Stimulated activated CD4-positive, alpha-beta T cell treated with anti-CD3 and anti-CD28 coated beads, Interleukin-4, amount 100 ng/mL, for 48 hours (primary cell): ENCODE data around the gene MLN.

Source experiments
- DNase-seq, 2 donors: peaks; one replicate each; pipeline ENCODE4 v3.0.0-alpha.2; 2020; ENCODE audit warnings: low read depth in 2 of 2

MLN gene

DNA sequence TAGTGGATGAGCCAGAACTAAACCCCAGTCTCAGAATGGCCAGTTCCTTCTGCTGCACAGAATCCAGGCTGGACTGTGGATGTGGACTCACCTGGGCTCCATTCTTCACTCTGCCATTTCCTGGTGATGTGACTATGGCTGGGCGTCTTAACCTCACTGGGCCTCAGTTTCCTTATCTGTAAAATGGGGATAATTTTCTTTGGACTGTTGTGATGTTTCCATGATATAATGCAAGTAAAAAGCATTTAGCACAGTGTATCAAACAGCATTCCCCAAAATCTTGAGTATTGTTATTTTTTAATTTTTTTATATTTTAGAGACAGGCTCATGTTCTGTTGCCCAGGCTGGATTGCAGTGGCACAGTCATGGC is 51.2 kb downstream of the MLN start:
- DNase-seq, result no peak

DNA sequence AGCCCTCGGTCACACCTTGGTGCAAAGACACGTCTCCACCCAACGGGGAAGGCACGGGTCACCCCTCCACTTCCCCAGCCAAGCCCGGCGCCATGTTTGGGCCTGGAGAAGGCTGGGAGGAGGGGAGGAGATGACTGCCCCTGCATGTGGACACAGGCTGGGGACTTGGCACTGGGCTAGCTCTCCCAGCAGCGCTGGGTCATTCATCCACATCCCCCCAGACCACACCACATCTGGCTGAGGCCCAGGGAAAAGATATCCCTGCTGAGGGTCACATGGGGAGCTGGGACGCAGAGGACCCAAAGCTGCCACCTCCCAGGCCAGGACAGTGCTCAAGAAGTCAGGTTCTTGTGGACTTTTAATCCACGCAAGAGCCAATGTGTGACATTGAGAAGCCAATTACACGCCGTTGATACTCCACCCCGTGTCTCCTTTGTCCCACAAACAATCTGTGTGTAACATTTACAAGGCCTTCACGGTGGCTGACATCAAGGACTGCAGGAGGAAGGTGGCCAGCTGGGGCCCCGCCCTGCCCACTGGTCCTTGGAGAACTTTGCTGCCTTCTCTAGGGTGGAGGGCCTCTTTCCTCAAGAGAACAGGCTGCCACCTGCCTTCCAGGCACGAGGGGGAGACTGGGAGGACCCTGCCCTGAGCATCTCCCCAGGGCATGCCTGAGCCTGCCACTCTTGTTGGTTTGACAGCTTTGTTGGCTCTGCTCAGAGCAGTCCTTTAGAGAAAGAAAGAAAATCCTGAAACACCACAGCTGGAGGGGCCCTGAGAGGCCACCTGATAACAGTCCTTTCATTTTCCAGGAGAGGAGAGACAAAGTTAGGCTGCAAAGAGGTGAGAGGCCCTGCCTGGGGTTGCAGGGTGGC is 51.8 kb downstream of the MLN start:
- DNase-seq, result no peak

DNA sequence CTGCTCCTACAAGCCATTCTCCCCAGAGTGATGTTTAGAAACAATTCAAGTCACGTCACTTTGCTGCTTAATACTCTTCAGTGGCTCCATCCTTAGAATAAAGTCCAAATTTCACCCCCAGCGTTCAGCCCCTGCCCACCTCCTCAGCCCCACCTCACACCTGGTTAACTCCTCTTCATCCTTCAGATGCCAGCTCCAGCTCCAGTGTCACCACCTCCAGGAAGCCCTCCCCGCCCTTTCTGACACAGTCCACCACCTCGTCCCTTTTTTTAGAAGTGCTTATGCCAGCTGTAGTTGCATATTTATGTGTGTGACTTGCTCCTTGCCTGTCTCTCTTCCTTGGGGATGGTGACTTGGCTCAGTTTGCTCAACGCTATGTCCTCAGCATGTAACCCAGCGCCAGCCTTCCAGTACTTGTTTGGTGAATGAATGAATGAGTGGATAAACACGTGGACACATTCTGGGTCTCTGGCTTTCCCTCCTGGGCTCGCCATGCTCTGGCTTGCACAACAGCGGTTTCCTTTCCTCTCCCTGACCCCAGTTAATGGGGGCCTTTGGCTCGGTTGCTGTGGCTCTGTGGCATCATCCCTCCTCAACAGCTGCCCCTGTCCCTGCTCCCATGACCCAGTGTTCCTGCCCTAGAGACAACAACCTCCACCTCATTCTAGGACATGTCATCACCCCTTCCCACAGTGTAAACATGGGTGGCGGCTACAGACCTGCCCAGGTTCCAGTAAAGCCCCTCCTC is 53.4 kb downstream of the MLN start:
- DNase-seq, result no peak

DNA sequence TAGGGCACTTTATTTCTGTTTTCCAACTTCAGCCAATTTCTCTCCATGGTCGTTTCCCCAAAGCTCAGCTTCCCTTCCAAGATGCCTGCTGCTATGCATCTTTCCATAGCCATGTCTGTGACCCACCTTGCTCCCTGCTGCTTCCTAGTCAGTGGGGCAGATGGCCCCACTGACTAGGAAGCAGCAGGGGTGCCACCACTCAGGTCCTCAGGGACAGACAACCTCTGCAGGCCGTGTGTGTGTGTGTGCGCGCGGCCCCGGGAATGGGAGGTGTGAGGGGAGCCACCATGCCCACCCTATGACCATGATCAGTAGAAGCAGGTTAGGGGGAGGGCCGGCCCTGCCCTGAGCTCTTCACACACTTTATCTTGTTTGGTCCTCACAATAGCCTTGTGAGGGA is 54.4 kb downstream of the MLN start:
- DNase-seq, result no peak

DNA sequence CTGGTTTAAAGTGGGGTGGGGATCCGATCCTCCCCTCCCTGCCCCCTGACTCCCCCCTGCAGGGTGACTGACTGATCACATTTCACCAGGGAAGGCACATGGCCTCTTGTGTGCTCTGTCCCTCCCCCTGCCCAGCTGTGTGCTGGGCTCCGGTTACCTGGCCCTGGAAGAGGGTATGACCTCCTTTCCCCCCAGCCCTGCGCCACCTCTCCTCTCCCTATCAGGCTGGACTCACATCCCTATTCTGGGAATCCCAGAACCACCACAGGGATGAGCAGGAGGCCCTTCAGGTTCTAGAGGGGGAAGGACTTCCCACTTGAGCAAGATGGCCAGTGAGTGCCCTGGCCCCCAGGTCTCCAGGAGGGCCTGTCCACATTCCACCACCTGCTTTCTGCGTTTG is 55.0 kb downstream of the MLN start:
- DNase-seq, result no peak

DNA sequence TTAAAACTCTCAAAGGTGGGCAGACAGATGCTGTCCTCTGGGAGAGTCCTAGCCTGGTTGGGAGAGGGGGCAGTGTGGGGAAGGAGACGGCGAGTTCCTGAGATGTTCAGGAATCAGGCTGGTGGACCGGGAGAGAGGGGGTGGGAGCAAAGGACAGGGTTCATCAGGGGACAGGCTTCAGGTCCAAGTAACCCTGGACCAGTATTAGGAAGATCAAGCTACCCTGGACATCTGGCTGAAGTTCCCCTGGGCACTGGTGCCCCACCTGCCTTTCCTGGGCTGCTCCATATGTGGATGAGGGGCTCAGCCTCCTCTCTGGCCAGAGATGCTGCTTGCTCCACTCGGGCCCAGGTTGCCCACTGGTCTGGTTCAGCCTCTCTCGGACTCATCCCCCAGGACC is 56.0 kb downstream of the MLN start:
- no peak for DNase-seq

DNA sequence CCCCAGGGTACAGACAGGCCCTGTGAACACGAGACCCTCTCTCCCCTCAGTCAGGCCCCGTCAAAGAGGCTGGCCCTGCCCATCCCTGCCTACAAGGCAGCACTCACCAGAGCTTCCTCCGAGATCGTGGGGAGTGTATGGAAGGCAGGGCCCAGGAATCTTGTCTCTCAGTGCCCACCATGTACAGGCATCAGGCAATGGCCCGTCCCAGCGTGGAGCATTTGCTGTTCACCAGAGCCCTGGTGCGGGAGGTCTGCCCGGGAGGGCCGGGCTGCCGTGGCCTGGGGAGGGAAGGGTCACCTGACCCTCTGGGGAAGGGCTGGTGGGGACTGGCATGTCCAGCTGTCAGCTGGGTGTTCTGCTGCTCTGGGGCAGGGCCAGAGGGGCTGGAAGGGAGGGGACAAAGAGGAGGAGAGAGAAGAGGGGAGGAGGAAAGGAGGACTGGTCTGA is 57.1 kb downstream of the MLN start, which contains the start of gene IP6K3:
Gene IP6K3, minus strand, starts transcription at position 255 of the 450 bp plus-strand sequence. CDS start 11,429 bp downstream, outside the sequence.
- no peak for DNase-seq

DNA sequence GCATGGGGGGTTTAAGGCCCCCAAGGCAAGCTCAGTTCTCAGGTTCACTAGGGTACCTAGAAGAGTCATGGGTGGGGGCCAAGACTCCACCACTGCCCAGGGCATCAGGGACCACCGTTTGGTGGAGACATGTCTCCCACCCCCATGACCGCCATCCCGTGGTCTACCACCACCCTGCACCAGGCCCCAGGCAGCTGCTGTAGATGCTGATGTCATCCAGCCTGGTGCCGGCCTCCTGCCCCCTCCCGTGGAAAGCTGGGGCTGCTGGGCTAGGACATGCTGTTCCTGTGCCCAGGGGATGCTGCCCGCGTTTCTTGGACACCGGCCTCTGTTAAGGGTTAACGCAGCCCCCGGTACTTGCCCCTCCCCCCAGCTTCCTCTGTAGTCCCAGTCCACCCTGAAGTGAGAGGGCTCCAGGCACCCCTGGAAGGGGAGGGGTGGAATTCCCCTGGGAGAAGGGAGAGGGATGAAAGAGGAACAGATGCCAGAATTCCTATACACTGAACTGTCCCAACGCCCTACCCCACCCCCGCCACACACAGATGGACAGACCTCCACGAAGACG is 57.7 kb downstream of the MLN start:
- DNase-seq, result no peak

DNA sequence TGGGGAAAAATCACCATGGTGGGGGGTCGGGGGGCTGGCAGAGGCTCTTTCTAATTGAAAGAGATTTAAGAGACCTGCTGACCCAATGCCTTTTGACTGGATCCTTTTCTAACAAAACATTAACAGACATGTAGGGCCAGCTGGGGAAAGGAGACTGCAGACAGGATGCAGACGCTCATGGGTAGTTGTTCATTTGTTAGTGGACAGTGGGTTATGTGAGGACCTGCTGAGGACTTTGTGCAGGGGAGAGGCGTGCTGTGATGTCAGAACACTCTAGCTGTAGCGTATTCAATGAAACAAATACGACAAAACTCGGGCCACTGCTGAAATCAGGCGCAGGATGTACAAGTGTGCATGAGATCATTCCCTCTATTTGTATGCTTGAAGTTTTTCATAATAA is 58.3 kb downstream of the MLN start:
- no peak for DNase-seq

DNA sequence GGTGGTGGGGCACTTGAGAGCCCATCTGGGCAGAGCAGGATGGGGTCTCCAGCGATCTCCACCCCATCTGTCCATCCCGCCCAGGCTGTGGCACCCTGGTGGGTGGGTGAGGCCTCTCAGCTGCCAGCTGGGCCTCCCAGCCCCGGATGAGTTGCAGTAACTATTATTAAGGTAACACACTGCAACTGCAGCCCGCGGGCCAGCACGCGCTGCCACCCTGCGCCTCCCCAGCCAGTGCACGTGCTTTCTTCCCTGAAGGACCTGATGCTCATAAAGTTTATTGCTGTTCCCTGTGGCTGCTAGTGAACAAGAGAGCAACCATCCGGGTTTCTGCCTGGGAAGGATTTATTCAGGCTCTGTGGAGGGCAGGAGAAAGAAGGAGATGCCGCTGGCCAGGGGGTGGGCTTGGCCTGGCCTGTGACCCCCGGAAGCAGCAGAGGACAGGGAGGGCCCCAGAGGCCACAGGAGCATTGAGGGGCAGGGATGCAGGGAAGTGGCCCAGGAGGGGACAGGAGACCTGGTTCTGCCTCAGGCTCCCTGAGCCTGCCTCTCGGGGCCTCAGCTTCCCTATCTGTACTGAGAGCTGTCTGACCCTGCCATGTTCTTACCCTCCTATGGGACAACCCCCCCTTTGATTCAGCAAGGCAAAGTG is 58.8 kb downstream of the MLN start:
- no peak for DNase-seq
